Measurements from ENCODE around the gene KCNJ15.

KCNJ15 gene

DNA sequence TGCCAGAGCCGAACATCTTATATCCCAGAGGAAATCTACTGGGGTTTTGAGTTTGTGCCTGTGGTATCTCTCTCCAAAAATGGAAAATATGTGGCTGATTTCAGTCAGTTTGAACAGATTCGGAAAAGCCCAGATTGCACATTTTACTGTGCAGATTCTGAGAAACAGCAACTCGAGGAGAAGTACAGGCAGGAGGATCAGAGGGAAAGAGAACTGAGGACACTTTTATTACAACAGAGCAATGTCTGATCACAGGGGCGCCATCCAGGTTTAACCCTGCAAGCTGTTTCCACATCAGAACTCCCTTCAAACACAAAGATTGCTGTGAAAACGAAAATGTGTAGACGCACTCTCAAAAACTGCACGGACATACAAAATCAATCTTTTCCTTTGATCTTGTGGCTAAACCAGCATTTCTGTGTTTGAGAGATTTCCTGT lies 43.4 kb downstream of the KCNJ15 start:
- no peak for DNase-seq

DNA sequence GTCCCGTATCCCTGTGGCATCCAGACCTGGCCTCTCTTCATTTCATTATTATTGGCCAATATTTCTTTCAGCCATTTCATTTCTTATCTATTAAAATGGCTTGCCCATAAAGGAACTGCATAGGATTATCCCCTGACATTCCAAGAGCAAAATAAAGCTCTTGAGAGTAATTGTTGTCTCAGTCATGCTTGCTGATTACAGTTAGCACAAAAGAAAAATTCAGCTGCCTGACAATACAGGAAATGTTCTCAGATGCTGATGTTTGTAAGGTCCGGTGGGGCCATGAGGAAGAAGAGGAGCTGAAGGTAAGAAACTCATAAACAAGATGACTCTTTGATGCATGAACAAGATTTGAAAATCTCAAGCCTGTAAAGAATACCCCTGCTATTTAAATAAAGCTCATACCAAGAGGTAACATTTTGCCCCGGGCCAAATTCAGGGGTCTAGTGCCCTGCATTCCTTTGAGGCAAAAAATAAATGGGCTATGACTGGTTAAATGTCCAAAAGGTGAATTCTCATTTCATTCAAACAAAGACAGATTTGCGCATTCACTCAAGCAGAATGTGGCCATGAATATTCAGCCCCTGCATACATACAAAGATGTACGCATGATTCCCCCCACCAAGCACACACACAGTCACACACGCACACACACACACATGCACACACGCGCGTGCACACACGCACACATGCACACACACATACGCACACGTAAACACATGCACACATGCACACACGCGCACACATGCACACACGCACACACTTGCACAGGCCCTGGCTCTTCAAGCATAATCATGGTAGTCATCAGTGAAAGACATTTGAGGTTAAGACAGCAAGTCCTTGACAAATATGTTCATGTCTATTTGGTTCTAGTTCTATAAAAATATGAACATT lies 44.8 kb downstream of the KCNJ15 start:
- DNase-seq: no peak

DNA sequence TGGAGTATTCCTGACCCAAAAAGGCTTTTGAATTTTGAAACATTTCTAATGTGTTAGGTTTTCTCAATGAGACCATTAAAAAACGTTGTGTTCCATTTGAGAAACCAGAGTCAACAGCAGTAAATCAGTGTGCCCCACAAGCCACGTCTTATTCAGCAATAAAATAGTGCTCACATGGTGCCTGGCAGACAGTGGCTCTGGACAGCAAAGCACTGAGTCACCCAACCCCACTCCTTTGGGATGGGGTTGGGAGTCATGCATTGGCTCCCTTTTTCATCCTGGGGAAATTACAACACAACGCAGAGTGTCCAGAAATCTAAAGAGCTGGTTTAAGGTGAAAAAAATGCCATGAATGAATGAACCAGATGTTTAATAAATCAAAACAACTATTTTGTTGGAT lies 46.5 kb downstream of the KCNJ15 start:
- no peak for DNase-seq

DNA sequence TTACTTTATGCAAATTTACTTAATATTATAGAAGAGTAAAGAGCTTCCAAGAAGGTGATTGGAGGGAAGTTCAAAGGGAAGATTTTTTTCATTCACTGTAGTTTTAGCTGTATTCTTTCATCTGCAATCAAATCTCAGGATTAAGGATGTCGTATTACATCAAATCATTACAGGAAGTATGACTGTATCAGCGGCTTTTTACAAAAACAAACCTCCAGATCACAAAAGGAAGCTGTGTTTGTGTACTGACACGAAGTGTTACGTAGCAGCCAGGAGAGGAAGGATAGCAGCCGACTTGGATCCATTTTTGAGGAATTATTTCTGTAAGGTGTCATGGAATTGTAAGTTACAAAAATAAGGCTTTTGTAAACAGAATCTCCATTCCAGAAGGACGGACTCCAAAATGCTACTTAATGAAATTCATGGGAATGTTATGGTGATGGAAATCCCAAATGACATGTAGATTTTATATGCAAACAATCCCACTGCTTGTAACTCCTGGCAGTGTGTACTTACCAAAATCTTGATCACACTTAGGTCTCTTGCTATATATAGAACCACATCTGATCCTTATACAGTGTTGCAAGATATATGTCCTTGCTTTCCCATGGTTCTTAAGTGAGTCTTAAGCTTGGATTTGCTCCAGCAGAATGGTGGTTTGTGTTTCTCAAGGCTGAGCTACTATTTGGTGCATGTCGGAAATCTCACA lies 49.8 kb downstream of the KCNJ15 start:
- DNase-seq: no peak

DNA sequence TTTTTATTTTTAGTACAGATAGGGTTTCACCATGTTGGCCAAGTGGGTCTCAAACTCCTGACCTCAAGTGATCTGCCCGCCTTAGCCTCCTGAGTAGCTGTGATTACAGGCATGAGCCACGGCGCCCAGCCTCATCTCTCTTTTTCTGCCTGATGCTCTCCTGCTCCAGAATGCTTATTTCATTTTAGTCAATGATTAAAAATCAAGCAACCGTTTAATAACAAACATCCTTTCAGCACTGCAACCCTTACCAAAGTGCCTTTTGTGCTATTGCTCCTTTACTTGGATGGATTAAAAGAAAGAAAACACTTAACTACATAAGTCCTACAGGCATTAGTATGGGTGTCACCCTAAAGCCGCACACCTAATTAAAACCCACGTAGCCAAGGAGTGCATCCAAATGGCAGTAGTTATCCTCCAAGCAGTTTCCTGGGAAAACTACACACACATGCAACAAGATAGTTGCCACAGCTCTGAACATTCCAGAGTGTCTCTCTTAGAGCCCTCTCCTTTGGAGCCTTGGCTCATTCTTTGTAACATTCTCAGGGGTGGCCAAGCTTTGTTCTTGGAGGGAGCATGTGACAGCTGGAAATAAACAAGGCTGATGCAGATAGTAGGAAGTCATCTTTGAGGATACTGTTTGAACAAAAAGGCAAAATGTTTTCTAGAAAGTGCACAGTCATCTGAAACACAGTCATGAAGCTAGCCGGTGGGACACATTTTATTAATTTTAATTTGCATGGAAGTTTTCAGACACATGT lies 51.2 kb downstream of the KCNJ15 start:
- no peak for DNase-seq

DNA sequence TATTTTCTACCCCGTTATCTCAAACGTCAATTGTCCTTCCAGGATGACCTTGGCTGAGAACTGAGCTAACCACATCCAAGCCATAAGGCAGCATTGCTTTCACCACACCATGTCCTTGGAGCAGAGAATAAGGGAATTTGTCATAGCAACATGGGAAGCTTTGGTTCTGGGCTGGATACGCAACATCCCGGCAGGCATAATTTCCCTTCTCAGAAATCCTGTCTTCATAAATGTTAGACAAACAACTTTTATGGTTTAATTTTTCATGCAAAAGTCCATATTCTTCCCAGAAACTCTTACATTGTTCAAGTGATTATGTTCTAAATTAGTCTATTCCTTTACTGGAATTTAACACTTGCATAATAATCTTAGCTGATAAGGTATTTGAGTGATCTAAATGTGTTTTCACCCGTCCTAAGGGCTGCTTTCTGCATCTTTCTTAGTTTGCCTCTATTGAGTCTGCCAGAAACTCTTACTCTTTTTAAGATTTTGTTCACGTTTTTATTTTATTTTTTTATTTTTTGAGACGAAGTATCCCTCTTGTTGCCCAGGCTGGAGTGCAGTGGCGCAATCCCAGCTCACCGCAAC lies 51.8 kb downstream of the KCNJ15 start:
- DNase-seq: no peak

DNA sequence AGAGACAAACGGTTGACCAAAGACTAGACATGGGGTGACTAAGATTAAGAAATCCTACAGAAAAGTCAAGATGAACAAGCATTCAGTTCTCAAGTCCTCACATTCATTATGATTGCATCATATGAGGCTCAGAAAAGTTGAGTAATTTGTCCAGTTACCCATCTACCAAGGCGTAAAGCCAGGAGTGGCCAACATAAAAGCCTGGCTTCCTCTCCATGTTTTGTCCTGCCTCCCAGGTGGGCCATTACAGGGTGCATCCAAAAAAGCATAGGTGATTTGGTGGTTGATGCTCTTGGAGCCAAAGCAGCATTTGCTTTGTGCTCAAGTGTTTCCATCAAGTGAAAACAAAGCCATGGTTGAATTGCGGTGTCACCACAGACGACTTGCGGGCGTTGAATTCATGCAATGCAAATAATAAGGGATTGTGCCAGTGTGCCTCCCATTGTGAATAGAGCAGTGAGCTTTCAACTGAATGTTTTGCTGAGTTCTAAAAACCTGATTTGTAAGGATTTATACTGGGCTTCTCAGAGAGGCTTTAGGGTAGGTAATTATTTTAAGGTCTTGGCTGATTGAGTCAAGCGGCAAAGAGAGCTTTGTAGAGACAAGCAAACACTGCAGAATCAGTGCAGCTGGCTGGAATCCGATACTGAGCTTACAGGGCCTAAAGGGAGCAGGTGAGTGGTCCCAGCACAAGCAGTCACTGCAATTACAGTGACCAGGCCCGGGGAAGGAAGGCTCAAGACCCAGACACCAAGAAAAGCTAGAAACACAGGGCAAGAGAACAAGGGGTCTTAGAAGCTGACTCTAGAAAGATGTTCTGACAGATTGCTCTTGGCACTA lies 54.1 kb downstream of the KCNJ15 start:
- DNase-seq: no peak

DNA sequence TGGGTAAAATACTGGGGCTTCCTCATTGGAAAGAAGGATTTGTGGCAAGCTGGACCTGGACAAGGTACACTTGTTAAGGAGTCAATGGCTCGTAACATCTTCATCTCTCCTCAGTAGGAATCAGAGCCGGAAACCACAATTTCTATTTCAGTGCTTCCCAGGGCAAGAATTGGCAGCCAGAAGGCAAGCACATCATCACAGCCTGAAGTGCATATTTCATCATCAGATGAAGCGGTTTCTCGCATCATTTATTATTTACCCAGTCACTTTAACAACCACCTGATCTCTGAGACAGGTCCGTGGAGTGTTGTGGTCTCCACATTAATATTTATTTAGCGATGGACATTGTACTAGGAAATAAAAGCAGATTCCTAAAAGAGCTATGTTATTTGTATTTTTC lies 55.0 kb downstream of the KCNJ15 start:
- DNase-seq: peak; percentile 35 to 50

DNA sequence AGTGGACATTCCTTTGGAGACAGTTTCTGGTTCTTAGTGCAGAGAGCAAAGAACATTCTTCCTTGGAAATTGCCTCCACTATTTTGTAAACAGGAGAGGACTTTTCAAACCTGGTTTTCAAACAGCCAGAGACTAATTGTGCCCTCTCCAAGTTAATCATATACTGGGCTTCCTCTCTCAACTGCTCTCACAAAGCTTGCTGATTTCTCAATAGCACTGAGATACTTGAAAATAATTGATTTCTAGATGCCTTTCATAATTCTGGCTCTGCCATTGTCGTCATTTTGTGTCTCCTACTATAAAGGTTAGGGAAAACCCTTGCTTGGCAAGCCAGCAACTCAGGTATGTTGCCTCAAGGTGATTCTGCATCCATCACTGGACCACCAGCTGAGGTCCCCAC lies 56.0 kb downstream of the KCNJ15 start:
- no peak for DNase-seq

DNA sequence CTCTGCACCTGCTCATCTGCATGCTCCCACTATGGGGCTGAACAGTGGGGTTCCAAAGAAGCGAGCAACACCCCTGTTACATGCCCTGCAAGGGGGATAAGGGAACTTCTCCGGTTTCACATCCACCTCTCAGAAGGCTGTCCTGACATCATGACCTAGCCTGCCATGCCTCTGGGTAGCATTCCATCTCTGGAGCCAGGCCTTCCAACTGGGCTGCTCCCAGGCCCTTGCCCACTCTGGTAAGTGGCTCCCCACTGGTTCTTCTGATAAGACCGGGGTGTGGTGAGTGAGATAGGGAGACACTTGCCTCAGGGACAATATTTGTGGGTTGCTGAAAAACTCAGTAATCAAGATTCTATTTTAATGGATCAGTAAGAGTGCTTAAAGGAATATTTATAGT lies 57.8 kb downstream of the KCNJ15 start:
- DNase-seq: no peak

DNA sequence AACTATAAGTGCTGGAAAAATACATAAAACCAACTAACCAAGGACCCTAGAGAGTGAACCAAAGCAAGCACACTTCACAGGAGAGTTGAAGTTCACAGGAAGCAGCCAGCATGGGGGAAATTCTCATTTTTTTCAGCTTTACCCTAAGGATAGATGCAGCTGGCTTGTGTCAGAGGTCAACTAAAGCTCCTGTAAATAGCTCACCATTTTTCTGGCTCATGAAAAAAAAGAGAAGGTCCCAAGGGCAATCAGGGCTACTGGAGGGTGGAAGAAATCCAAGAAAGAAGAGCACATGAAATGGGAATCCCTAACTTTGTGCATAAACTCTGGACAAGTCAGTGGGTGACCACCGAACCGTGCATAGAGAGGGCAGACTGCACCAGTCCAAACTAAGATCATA lies 58.3 kb downstream of the KCNJ15 start:
- DNase-seq: no peak

DNA sequence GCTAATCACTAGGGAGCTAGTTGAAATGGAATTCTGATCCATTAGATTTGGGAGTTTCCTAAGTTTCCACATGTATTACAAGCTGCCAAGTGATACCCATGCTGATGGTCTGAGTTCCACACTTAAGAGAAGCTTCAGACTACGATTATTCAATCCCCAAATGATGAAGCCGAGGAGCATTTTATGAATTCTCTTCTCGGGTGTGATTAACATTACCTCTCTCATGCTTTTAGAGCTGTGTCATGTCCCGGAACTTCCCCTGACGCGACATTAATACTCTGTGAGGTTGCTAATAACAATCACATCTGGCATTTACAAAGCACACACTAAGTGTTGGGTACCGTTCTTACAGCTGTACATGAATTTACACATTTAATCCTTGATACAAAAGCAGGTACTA lies 63.0 kb downstream of the KCNJ15 start:
- no peak for DNase-seq

DNA sequence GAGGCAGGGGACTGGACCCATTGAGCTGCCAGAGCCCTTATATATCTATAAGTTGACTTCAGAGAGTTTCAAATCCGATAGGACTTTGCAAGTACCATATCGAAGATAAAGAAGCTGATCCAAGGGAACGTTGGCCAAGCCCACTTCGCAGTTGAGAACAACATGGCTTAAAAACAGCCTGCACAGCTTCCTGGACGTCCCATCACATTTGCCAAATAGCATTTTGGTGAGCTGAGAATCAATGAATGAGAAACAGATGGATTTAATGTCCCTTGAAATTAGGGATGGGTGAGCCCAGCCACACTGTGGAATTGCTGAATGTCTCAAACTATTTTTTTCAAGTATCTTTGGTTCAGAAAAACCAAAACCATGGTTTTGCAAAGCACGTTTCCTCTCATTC lies 64.8 kb downstream of the KCNJ15 start:
- no peak for DNase-seq

DNA sequence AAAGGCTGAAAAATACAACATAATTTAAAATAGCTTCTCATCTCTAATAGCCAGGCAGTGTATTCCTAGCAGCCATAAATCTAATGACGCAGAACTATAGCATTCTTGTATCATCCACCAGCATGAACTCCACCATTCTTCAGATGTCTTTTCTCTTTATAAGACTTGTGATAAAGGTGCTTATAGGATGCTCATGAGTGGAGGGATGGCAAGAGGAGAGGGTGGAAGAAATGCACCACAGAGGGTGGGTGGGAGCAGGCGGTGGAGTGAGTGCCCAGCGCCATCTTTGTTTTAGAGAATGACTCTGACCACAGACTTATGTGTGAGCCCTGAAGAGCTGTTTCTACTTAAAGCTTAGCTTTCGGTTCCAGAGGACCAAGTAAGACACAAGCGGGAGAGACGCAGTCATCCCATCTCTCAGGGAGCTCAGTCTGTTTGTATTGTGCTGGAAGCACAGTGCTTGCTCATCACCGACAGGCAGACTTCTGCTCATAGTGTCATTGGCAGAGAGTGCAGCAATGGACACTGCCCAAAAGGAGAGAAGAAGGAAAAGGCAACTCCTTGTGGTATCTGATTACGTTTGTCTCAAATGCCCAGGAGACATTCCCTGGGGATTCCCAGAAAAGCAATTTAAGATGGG lies 65.6 kb downstream of the KCNJ15 start:
- no peak for DNase-seq

DNA sequence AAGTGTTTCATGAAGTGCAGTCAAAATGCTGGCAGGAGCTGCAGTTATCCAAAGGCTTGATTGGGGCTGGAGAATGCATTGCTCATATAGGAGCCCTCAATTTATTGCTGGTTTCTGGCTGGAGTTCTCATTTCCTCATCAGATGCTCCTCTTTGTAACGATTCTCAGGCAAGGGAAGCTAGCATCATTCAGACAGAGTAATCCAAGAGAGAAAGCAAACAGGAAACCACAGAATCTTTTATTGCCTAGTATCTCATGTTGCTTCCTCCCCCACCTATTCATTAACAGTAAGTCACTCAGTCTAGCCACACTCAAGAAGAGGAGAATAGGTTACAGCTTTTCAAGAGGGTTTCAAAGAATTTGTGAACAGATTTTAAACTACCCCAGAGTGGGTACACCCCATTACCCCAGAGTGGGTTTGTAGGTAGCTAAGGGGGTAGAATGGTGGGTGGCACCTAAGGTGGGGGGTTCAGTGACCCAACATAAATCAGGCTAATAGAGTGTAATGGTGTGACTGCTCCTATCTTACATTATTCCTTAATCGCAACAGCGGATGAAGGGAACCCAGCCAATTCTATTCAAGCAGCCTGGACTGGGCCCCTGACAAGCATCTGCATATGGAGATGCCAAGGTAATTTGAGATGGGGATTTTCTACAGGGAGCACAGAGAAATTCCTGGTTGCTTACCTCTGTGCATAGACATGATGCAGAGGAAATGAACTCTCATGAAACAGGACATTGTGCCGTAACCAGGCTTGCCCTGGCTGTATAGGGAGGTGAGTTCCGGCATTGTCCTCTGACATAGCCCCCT lies 67.1 kb downstream of the KCNJ15 start:
- DNase-seq: peak; percentile 84 to 94

DNA sequence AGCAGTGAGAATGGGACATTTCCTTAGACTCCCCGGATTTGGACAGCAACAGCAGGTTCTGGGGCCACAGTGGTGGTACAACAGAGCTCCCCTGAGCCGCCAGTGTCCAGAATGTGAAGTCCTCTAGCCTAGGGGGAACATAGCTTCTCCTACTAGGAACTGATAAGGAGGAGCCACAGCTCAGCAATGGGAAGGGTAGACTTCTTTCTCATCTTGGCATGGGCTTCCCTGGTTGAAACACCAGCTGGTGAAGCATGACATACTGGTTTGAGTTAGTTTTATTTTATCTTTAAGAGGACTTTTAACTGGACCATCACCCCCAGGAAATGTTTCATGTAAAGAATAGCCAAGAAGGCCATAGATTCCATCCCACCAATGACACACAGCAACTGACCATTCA lies 68.4 kb downstream of the KCNJ15 start:
- DNase-seq: no peak

DNA sequence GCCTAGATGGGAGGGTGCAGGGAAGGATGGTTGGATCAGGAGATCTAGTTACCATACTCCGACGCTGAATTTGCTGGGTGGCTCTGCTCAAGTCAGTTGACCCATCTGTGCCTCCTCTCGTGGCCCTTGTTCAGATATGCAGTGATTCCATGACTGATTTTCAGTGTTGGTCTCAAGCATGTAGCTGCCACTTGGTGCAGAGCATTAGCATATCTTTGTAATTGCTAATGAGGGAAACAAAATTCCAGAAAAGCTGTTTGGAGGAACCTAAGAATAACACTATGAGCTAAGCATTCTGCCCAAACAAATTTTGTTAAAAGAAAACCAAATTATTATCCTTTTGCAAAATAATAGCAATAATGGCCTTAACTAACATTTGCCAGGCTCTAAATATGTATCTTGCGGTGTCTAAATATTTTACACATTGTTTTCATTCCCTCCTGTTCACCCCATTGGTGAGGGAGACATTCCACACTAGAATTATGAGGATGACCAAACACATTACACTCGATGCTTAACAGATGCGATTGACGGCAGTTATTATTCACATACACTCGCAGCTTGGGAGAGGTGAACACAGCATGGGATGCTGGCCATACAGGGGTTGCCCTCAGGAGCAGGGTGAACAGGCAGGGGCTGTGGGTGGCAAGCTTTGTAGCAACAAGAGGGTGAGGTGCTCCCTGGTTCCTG lies 69.1 kb downstream of the KCNJ15 start:
- DNase-seq: no peak

DNA sequence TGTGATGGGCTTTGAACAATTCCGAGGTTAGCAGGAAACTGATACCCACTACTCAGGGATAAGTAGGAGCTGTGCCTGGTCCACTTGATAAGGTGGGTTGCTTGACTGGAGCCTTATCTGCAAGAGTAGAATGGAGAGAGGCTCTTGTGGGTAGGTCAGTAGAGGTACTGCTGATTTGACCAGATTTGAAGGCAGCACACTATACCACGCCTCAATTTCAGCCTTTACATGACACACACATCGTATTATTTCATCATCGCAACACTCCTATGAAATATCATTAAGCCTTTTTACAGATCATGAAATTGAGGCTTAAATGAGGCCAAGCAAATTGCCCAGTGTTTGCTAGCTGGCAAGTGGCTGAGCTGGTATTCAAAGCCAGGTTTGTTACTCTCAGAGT lies 69.6 kb downstream of the KCNJ15 start:
- no peak for DNase-seq

DNA sequence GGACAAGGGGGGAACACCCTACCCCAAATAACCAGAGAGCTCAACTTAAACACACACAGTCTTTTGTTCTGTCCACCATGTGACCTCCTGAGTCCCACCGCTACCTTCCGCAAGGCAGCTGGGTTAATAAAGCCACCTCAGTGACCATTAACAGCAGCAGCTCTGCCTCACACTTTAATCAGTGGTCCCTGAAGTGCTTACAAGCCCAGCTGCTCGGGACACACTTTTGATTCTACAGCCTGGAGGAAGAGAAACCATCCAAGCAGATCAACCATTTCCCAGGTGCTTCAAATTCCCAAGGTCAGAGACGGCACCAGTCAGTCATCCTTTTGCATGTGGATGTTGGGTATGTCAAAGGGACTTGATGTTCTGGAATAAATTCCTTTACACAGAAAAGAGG lies 70.1 kb downstream of the KCNJ15 start:
- no peak for DNase-seq

DNA sequence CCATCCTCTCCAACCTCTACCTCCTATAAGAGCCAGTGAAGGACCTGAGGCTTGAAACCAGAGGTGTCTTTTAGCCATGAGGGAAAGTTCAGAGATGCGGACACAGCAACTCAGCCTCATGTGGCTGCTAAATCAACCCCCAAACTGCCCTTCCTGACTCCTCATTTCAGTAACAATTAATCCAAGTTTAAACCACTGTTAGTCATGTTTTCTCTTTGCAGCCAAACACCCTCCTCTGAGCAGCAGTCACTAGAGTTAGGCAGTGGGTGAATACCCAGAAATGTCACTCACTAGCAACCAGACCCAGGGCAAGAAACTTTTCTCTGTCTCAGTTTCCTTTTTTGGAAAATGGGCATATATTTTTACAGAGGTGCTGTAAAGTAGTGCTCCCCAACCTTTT lies 71.2 kb downstream of the KCNJ15 start:
- no peak for DNase-seq

Measured in Kasumi-1 (cell line).